Embryonic facial prominence (tissue), 1 donor: Measurements from ENCODE around the gene RBBP9.
"Not testable (repeated sequence)": the region's sequence is repeated elsewhere in the genome, so short reads cannot be mapped to it uniquely, and the experiment has no call there.

Experiments
- DNase-seq: peaks from one replicate; pipeline ENCODE4 v3.0.0-alpha.2; 2016; ENCODE audit errors: extremely low spot score

Gene RBBP9

DNA sequence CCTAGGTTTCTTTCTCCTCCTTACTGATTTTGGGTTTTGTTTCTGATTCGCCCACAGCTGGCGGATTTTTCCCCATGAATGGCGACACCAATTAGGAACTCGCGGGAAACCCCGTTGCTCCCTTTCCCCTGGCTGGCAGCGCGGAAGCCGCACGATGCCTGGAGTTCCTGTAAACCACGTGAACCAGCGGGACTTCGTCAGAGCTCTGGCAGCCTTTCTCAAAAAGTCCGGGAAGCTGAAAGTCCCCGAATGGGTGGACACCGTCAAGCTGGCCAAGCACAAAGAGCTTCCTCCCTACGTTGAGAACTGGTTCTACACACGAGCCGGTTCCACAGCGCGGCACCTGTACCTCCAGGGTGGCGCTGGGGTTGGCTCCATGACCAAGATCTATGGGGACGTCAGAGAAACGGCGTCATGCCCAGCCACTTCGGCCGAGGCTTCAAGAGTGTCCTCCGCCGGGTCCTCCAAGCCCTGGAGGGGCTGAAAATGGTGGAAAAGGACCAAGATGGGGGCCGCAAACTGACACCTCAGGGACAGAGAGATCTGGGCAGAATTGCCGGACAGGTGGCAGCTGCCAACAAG is 7.5 kb upstream of the RBBP9 start:
- no peak for DNase-seq

DNA sequence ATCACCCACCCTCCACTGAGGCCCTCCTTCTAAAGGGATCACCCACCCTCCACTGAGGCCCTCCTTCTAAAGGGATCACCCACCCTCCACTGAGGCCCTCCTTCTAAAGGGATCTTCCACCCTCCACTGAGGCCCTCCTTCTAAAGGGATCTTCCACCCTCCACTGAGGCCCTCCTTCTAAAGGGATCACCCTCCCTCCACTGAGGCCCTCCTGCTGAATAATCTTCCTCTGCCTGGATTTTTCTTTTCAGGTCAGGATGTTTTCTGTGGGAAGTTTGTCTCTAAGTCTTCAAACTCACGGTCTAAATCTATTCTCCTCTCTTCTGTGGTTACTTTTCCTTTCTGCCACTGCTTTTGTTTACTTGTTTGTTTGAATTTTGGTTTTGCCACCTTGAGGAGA is 4.6 kb upstream of the RBBP9 start:
- DNase-seq: not testable (repeated sequence)

DNA sequence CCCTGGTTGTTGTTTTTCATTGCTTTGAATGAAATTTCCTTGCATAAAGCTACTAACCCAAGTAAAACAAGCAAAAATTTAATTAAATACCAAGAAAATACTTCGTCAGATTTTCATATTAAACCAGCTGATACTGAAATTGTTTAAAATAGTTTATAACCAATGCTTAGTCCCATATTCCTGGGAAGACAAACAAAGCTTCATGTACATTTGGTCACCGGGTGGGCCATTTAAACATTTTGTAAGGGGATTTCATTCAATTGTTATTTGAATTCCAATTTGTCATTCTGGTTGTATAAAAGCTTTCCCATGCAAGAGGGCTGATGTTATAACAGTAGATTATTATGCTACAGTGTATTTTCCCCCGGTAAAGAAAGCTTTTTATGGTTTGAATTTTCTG is 578 bp upstream of the RBBP9 start:
- no peak for DNase-seq

DNA sequence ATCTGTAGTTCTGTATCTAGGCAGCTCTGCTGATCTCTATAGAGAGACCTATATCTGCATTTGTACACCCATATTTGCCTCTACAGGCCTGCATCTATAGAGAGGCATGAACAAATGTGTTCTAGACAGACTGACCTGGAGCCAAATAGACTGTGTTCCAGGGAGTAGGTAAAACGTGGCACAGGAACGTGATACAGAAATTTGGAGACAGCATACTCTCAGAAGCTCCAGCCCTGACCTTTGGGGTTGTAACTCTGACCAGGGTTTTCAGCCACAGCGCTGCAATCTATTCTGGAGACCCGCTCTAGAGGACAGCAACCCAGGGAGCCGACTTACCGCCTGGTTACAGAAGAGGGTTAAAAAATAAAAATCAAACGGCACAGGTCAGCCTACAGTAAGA is 983 bp downstream of the RBBP9 start:
- no peak for DNase-seq

DNA sequence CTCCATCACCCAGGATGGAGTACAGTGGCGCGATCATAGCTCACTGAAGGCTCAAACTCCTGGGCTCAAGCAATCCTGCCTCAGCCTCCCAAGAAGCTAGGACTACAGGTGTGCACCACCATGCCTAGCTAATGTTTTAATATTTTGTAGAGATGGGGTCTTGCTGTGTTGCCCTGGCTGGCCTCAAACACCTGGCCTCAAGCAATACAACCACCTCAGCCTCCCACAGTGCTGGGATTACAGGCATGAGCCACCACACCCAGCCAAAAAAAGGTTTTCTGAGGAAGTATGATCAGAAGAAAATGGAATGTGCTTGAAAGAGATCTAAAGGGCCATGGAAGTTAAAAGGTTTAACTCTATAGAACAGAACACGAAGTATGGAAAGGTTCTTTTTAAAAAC is 8.7 kb downstream of the RBBP9 start:
- no peak for DNase-seq

DNA sequence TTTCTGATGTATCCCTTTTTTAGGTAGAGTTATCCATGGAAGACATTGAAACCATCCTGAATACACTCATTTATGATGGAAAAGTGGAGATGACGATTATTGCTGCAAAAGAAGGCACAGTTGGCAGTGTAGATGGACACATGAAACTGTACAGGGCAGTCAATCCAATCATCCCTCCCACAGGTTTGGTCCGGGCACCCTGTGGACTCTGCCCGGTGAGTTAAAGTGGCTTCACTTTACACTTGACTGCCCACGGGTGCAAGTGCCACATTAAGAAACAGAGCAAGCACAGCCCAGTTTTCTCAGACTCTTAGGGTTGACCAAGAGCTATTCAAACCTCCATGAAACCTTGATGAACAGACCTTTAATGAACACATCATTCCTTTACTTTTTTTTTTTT is 15.4 kb downstream of the RBBP9 start:
- DNase-seq: no peak

DNA sequence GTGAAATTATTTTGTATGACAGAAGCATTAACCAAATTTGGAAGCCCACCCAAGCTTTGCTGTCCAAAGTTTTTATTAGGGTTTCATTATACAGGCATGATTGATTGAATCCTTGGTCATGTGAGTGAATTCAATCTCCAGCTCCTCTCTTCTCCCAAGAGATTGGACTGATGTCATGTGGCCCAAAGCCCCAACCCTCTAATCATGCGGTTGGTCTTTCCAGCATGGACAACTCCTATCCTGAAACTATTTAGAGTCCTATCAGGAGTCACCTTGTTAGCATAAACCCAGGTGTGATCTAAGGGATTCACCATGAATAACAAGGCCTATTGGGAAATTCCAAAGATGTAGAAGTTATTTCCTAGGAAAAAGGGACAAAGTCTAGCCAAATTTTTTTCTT is 19.2 kb downstream of the RBBP9 start:
- DNase-seq: no peak

DNA sequence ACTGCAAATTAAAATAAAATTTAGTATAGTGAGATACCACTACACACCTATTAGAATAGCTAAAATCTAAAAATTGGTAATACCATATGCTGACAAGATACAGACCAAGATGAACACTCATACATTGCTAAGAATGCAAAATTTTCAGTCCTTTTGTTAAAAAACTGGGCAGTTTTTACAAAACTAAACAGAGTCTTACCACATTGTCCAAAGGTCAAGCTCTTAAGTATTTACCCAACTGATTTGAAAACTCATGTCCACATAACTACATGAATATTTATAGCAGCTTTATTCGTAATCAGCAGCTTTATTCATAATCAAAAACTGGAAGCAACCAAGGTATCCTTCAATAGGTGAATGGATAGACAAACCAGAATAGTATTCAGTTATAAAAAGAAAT is 19.8 kb downstream of the RBBP9 start:
- DNase-seq: no peak

DNA sequence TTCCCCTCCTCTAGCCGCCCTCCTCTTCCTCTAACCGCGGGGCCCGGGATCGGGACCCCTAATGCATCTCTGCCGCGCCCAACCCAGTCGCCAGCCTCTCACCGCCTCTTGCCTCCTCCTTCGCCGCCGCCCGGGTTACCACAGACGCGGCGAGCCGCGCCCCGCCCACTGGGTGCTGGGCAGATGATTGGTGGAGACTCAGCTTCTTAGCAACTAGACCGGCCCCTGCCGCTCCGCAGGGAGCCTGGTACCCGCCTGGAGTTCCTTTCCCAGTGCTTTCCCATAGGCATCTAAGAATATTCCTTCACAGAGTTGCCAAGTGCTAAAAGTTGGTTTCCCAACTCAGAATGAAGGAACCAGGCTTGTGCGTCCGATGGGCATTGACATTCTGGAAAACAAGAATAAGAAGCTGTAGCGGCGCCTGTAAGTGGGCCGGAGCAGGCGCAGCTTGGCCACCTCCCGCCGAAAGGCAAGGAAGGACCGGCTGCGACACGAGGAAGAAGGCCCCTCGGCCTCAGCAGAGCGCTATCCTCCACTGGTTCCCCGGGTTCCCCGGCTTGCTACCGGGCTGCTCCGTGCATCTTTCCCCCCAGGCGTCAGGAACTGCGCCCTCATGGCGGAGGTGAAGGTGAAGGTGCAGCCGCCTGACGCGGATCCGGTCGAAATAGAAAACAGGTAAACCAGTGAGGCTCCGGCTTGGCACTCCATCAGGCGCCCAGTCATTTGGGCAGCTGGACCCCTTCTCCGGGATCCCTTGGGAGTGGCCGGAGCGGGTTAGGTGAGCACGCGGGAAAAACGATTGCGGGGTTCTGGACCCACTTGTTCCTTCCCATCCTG is 29.9 kb downstream of the RBBP9 start, which contains the start of the genes DZANK1 and POLR3F:
DZANK1 (minus strand) TSS at position 137 of the 837 bp plus-strand sequence. CDS start 1,672 bp downstream, outside the sequence.
POLR3F (plus strand) TSS at position 497 of the 837 bp plus-strand sequence; CDS start at position 614, 117 bp downstream.
- peak; percentile 95 for DNase-seq

DNA sequence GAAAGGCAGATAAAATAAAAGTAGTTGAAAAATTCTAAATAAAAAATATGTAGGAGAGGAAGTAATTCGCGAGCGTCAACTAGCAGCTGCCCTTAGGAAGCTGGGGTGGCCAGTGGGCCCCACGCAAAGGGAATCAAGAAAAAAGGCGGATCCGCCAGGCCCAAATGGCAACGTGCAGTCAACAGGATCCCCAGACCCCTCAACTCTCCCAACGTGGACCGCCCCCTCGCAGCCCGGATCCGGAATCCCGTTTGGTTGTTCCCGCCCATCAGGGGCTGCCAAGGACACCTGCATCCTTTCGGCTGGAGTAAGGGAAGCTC is 30.5 kb downstream of the RBBP9 start:
- no peak for DNase-seq

DNA sequence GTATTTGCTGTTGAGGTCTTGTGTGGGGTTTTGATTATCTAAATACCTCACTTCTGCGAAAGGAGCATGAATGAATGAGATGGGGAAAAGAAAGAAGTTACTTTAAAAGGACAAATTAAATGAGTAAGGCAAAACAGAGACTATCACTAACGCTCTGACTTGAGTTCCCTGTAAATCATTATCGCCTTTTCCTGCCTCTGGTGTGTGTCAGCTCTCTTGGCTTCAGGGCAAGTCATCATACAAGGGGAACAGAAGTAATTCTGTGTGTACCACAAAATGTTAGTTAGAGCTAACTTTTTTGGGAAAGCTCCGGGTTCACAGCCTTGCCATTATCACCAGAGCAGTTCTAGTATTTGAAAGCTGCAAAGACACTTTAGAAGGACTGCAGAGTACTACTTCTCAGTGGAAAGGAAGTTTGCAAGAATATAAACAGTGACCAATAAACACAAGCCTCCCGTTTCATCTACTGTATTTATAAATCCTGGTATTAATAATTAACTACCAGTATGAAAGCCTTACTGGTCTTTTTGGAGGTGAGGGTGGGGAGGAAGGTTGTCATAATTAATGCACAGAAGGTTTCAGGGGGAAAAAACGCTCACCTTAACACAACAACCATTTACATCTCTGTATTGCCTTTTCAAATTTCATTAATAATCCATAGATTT is 31.4 kb downstream of the RBBP9 start:
- no peak for DNase-seq

DNA sequence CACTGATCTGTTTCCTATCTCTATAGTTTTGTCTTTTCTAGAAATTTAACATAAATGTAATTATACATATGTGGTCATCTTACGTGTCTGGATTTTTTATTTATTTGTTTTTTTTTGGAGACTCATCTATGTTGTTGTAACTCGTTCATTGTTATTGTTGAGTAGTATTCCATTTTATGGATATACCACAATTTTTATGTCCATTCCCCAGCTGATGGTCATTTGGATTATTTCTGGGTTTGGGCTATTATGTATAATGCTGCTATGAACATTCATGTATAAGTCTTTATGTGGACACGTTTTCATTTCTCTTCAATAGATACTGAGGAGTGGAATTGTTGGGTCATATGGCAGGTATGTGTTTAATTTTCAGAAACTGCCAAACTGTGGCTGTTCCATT is 40.4 kb downstream of the RBBP9 start:
- no peak for DNase-seq

DNA sequence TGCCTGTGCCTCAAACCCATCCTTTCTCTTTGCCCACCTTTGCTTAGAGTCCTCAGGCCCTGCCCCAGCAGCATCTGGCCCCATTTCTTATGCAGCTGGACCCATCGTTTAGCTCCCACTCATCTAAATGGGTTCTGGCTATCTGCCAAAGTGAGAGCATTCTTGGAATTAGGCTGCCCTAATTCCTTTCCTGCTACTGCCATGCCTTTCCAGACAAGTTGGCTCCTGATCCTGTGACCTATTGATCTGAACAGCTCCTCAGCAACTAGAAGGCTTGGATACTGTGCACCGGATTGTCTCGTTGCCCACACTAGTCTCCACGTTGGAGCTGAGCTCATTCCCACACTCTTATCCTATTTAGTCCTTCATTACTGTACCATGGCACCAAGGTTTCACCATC is 53.1 kb downstream of the RBBP9 start:
- DNase-seq: no peak

DNA sequence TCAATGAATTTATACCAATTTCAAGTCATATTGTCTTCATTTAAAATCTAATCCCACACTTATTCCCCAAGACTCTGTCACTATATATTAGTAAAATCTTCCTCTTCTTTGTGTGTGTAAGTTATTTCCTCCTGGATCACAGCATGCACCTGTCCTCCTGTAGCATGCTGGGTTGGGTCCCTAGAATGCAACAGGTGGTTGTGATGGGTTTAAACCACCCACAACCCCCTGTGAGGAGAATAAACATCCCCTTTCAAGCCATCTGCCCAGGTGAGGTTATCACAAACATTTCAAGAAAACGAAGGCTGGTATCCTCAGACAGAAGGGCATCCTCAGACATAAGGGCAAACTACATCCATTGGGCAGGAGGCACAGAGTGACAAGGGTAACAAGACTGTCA is 56.6 kb downstream of the RBBP9 start:
- no peak for DNase-seq

DNA sequence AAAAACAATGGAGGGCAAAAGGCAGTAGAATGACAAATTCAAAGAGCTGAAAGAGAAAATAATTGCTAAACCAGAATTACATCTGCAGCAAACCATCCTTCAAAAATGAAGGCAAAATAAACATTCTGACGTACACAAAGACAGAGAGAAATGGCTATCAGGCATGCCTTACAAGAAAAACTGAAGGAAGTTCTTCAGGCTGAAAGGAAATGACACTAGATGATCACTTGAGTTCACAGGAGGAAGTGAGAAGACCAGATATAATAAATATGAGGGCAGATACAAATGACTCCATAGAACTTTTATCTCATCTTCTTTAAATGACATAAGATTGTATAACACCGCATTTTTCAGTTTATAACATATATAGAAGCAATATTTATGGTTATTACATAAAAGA is 60.2 kb downstream of the RBBP9 start:
- no peak for DNase-seq
